Suppressor macrophage treated with lipopolysaccharide for 4 hours (primary cell): ENCODE results near the gene RAB9A.
"Not testable (repeated sequence)": the region's sequence is repeated elsewhere in the genome, so short reads cannot be mapped to it uniquely, and the experiment has no call there.

Source experiments
- DNase-seq: peaks from one replicate; pipeline ENCODE4 v3.0.0-alpha.2; 2020

RAB9A gene

GRCh38 chrX:13670197-13670596 is 18.7 kb upstream of the RAB9A start:
- no peak for DNase-seq

DNA sequence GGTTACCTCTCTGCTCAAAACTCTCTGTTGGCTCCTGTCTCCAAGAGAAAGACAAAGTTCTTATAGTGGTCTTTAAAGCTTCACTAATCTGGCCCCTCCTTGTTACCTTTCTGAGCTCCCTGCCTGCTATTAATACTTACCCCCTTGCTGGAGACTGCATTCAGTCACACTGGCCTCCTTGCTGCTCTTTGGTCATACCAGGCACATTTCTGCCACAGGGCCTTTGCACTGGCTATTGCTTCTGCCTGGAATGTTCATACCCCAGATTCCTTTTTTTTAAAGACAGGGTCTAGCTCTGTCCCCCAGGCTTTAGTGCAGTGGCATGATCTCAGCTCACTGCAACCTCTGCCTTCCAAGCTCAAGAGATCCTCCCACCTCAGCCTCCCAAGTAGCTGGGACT is 15.9 kb upstream of the RAB9A start:
- DNase-seq: no peak

GRCh38 chrX:13676885-13677284 is 12.0 kb upstream of the RAB9A start:
- DNase-seq: no peak

- not testable (repeated sequence) for DNase-seq
Observed at GRCh38 chrX:13679700-13680099, 9.2 kb upstream of the RAB9A start.

DNA sequence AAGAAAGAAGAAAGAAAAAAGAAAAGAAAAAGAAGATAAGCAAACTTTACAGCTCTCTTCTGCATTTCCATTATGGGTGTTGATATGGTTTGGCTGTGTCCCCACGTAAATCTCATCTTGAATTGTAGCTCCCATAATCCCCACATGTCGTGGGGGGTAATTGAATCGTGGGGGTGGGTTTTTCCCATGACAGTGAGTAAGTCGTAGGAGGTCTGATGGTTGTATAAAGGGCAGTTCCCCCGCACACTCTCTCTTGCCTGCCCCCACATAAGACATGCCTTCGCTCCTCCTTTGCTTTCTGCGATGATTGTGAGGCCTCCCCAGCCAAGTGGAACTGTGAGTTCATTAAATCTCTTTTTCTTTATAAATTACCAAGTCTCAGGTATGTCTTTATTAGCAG is 7.3 kb upstream of the RAB9A start:
- no peak for DNase-seq

DNA sequence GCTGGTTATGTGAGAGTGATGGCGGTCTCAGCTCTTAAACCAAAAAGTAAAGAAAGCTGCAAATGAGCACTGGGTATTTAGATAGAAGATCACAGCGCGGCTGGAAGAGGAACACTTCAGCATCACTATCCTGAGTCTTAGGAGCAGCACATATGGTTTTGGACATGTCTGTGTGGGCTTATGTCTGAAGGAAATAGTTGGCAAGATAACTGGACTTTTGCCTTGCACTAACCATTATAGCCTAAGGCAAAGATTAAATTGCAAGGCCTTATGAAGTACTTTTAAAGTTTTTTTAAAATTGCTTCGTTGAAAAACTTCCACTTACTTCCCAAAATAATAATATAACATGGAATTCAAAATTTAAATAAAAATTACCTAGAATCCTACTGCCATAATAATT is 4.6 kb upstream of the RAB9A start:
- DNase-seq: no peak

DNA sequence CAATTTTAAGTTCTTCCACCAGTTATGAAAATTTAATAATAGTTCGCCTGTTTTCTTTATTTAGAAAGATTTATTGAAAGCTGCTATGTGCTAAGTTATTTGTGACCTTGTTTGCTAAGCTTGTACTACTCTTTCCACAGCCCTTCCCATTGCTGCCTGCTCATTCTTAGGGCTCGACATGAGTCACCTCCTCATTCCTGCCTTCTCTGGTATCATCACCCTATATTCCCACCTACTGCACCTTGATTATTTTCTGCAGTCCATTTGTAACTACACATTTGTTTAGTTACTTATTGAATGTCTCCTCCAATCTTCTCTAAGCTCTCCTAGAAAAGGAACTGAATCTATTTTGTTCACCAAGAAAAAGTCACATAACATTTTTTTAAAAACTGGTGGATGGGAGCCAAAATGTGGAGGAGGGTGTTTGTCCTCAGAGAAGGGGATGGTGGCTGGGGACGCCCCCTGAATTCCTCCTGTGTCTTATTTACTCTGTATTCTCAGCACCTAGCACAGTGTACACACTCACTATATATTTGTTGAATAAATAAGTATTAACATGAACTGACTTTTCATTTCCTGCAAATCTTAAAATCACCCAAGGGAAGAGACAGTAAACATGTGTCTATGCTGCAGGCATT is 3.7 kb upstream of the RAB9A start:
- DNase-seq: no peak

DNA sequence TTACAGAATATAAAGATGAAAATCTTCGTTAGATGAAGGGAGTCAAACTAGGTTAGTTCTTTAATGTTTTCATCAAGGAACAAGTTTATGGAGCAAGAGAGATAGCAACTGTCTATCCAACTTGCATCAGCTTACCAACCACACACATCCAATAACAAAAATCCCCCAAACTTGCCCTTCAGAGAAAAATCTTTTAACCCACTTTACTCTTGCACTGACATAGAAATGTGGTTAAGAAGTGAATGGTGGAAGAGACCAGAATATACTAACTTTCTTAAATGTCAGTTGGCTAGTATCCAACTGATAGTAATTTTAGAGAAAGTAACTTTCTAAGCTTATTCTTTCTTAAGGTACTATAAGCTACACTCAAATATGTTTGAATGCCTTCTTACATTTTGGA is 1.7 kb upstream of the RAB9A start:
- no peak for DNase-seq

GRCh38 chrX:13688384-13688957 is 457 bp upstream of the RAB9A start:
- no peak for DNase-seq

DNA sequence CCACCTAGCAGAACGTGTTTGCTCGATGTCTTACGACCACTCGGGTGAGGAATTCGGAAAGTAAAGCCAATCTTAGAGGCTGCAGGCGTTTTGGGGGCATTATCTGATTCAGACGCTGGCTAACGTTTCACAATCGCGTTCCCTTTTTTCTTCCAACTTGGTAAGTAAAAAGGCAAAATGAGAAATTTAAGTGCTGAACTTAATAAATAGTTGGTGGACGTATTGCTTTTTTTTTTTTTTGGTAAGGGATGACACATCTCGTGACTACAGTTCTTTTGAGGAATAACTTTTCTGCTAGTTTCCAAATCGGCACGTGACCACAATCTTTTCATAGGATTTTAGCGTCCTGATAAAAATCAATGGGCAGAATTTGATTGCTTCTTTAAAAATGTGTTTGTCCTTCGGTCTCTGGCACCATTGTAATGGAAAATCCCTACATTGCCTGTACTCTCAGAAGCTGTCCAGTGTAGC is 848 bp downstream of the RAB9A start:
- DNase-seq: peak; percentile 44

- DNase-seq: no peak
Observed at GRCh38 chrX:13690836-13691235, 1.9 kb downstream of the RAB9A start.

GRCh38 chrX:13691841-13692371 is 3.0 kb downstream of the RAB9A start:
- DNase-seq: no peak

- no peak for DNase-seq
Observed at GRCh38 chrX:13692771-13693231, 3.9 kb downstream of the RAB9A start.

GRCh38 chrX:13693341-13693961 is 4.5 kb downstream of the RAB9A start:
- DNase-seq: peak; percentile 37

- no peak for DNase-seq
Observed at GRCh38 chrX:13694359-13694758, 5.4 kb downstream of the RAB9A start.

DNA sequence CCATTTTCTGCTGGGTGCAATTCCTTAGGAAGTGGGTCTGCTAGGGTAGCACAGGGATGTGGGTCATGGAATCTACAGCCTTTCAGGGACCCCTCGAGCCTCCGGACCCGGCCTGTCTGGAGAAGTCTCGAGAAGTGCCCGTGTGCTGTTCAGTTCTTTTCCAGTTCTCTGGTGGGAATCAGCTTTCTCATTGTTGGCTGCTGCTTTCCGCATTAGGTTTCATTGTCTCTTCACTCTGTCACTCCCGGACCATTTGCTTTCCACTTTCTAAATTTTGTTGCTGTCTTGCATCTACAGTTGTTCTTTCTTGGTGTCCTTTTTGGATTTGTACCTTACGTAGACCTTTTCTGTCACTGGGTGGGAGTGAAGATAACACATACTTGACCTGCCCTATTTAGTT is 6.1 kb downstream of the RAB9A start:
- DNase-seq: no peak

GRCh38 chrX:13695601-13696115 is 6.7 kb downstream of the RAB9A start:
- DNase-seq: no peak

DNA sequence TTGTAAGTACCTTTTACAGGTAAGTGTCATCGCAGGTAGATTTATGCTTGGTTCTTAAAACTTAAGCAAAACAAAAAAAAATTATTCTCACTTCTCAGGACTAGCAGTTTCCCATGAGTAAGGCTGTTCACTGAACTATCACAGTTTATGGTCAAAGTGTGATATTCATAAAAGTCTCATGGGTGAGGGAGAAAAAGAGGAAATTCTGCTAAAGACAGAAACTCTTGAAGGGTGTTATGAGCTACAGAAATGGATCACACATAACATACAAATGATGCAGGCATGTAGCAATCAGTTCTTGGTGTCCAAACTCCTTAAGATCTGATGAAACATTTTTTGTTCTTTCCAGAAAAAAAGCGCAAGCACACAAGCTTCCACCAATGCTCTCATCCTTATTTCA is 8.5 kb downstream of the RAB9A start:
- peak; percentile 76 for DNase-seq

DNA sequence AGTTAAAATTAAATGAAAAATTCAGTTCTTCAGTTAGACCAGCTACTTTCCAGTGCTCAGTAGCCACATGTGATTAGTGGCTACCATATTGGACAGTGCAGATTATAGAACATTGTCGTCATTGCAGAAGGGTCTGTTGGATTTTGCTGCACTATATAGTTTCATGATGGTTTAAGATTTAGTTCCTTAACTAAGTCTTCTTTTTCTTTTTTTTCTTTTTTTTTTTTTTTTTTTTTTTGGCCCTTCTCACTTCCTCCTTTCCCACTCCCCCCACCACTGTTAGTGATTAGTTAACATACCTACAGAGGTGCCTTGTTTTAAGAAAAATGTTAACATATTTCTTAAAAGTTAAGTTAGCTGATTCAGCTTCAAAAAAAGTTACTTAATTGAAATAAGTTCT is 9.0 kb downstream of the RAB9A start:
- no peak for DNase-seq

DNA sequence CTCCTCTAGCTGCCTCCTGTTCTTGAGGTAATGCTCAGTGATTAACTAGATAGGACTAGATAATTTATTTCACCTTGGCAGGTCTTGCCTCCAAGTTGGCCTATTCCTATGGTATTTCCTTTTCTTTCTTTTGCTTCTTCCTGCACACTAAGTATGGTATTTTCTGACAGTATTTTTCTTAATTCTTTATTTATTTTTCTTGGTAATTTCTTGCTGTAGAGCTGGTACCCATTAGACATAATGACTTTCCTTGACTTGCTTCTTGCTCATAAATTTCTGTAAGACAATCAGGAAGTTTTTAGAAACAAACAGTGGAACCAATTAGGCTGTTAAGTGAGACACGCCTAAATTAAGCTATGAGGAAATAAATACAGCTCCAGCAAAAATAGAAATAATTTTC is 9.5 kb downstream of the RAB9A start:
- no peak for DNase-seq

GRCh38 chrX:13699183-13699826 is 10.4 kb downstream of the RAB9A start:
- peak; percentile 50 for DNase-seq

DNA sequence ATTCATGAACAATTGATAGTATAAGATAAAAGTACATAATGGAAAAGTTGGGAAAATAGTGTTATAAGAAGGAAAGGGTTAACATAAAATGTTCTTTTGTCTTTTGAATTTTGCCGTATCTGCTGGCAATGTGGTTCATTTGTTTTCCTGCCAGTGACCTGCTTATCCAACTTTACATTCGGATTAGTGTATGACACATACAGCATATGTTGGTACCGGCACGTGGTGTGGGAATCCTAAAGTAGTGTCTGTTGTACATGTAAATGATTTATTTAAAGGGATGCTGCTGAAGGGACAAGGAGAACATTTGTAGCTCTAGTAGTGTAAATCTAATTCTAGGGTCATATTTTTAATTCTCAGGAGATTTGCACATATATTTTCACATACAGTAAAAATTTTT is 11.5 kb downstream of the RAB9A start:
- DNase-seq: no peak

GRCh38 chrX:13702111-13702789 is 13.3 kb downstream of the RAB9A start:
- peak; percentile 60 for DNase-seq
